Lower leg skin (tissue), 3 donors: Measurements from ENCODE around the gene KLK2.

Source experiments
- POLR2A ChIP-seq, 2 donors: fragments of 450-650 bp; IDR thresholded peaks; one replicate each; pipeline ENCODE4 v1.6.1; 2016 to 2017; ENCODE audit warnings: antibody characterized with exemption in 2 of 2, mild to moderate bottlenecking in 1 of 2, moderate library complexity in 1 of 2
- TF ChIP-seq, protein P1 (sequence below), 3 donors: fragments of 450-650 bp; IDR thresholded peaks; one replicate each; pipeline ENCODE4 v1.5.1; 2016; ENCODE audit warnings: antibody characterized with exemption in 3 of 3, mild to moderate bottlenecking in 3 of 3, moderate library complexity in 2 of 3

DNA sequence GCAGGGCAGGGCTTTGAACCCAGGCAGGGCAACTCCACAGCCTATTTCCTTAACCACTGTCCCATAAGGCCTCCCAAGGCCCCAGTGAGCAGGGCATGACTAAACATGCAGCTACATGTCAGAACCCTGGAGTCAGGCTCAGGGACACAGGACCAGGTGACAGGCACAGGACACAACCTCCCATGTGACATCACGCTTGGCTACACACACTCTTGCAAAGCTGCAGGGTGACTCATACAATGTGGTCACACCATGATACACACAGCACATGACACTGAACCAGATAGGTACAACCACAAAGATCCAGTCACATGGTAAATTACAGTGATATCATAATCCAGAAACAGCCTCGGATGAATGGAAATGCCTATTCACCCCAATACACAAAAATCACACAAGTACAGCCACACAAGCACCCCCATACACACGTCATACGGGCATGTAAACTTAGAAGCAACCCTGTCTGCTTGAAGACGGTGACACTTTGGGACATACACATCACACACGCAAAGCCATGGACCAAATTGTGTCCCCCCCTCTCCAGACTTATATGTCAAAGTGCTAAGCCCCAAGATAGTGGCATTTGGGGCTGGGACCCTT, 23.5 kb downstream of the KLK2 start:
- TF ChIP-seq, protein P1, sequence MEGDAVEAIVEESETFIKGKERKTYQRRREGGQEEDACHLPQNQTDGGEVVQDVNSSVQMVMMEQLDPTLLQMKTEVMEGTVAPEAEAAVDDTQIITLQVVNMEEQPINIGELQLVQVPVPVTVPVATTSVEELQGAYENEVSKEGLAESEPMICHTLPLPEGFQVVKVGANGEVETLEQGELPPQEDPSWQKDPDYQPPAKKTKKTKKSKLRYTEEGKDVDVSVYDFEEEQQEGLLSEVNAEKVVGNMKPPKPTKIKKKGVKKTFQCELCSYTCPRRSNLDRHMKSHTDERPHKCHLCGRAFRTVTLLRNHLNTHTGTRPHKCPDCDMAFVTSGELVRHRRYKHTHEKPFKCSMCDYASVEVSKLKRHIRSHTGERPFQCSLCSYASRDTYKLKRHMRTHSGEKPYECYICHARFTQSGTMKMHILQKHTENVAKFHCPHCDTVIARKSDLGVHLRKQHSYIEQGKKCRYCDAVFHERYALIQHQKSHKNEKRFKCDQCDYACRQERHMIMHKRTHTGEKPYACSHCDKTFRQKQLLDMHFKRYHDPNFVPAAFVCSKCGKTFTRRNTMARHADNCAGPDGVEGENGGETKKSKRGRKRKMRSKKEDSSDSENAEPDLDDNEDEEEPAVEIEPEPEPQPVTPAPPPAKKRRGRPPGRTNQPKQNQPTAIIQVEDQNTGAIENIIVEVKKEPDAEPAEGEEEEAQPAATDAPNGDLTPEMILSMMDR (IDR thresholded peaks at IDR 0.05), result no peak
- no peak for TF ChIP-seq POLR2A (IDR thresholded peaks at IDR 0.05)
